GM13977 (cell line): ENCODE data around the gene FRS3.

Experiments
- DNase-seq: peaks from one replicate; pipeline ENCODE4 v3.0.0; 2012; ENCODE audit warnings: low spot score
- in situ Hi-C: fragments of 300-500 bp; cut with MboI; formaldehyde crosslinking; loops from one replicate; pipeline ENCODE4 v1.12.0; 2022; ENCODE audit warnings: low sequenced_read_pairs, low pct_unique_long_range_greater_than_20kb, mixed read lengths, inconsistent platforms; ENCODE audit not compliant: unreplicated experiment
- TF ChIP-seq, protein P1 (sequence below): IDR thresholded peaks from 2 replicates; pipeline ENCODE4 v1.5.1; 2012; ENCODE audit warnings: mild to moderate bottlenecking, control low read depth; ENCODE audit not compliant: insufficient read depth; ENCODE audit errors: extremely low read depth, missing control alignments

The FRS3 gene

DNA sequence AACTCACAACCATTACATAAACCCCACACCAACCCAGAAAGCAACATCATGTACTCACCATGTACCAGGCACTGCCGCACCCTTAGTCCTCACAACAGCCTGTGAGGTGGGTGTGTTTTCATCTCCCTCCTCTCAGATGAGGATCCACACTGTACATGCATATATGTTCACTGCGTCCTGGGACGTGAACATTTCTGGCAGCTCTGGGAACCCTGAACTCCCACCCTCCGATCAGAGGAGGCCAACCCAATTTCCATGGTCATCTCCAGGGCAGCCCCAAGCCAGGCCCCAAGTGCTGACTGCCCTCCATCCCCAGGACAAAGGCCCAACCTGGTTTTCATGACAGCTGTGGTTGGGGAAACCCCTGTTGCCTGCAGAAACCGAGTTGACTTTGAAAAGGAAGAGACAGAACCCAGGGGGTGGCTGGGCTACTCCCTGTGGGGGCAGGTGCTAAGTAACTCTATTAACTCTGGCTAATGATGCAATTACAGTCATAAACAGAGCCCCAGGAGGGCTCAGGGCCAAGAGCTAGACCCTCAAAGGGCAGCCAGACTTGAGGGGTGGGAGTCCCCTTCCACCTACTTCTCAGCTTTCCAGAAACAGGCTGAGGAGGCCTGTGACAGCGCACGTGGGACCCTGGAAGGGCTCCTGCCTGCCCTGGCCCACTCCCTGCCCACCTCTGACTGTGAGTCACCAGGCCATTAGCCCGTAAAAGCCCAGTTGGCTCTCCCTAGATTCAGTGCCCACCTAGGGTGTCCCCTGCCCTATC lies 46.9 kb downstream of the FRS3 start:
- peak; percentile 87 for DNase-seq
- TF ChIP-seq, protein P1, sequence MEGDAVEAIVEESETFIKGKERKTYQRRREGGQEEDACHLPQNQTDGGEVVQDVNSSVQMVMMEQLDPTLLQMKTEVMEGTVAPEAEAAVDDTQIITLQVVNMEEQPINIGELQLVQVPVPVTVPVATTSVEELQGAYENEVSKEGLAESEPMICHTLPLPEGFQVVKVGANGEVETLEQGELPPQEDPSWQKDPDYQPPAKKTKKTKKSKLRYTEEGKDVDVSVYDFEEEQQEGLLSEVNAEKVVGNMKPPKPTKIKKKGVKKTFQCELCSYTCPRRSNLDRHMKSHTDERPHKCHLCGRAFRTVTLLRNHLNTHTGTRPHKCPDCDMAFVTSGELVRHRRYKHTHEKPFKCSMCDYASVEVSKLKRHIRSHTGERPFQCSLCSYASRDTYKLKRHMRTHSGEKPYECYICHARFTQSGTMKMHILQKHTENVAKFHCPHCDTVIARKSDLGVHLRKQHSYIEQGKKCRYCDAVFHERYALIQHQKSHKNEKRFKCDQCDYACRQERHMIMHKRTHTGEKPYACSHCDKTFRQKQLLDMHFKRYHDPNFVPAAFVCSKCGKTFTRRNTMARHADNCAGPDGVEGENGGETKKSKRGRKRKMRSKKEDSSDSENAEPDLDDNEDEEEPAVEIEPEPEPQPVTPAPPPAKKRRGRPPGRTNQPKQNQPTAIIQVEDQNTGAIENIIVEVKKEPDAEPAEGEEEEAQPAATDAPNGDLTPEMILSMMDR, result no peak
- in situ Hi-C loops, result no loop called here

GRCh38 chr6:41732149-41732548 lies 47.6 kb downstream of the FRS3 start:
- no peak for DNase-seq
- TF ChIP-seq, protein P1, result no peak
- in situ Hi-C loops, result no loop called here

- TF ChIP-seq, protein P1, result no peak
- no peak for DNase-seq
- in situ Hi-C loops, result no loop called here
Observed at GRCh38 chr6:41731561-41732086, 48.1 kb downstream of the FRS3 start.

- TF ChIP-seq, protein P1, result no peak
- in situ Hi-C loops, result no loop called here
- DNase-seq, result no peak
Observed at GRCh38 chr6:41730531-41731436, 48.9 kb downstream of the FRS3 start.

GRCh38 chr6:41729624-41730023 lies 50.1 kb downstream of the FRS3 start:
- in situ Hi-C loops, result no loop called here
- DNase-seq, result no peak
- TF ChIP-seq, protein P1, result no peak

- TF ChIP-seq, protein P1, result no peak
- in situ Hi-C loops, result no loop called here
- DNase-seq, result no peak
Observed at GRCh38 chr6:41728954-41729353, 50.7 kb downstream of the FRS3 start.
